Pons (tissue), 1 donor: ENCODE measurements around the gene AGAP2.

Source experiments
- DNase-seq: peaks from one replicate; pipeline ENCODE4 v3.0.0-alpha.2; 2016; ENCODE audit warnings: low spot score

AGAP2 gene

DNA sequence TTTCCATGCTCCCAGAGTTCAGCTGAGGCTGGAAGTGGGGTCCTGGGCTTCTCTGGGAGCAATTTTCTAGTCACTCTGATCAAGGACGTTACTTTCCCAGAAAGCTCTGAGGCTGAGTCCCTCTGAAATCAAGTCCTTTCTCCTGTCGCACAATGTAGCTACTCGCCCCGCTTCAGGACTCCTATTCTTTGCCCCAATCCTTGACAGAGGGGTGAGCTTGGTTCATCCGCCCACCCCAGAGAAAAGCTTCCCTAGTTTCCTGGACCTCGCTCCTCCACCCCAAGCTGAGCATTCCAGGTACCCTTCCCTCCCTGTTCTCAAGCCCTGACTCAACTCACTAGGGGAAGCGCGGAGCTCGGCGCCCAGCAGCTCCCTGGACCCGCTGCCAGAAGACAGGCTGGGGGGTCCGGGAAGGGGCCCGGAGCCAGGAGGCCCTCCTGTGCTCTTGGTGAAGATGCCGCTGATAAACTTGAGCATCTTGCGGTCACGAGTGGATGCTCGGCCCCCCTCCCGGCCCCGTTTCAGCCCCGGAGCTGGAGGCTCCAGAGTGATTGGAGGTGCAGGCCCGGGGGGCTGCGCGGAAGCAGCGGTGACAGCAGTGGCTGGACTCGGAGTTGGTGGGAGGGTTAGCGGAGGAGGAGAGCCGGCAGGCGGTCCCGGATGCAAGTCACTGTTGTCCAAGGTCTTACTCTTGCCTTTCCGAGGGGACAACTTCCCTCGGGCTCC lies 1.6 kb downstream of the AGAP2 start:
- DNase-seq = no peak

- no peak for DNase-seq
Measured at GRCh38 chr12:57735952-57736740, 2.4 kb downstream of the AGAP2 start.

DNA sequence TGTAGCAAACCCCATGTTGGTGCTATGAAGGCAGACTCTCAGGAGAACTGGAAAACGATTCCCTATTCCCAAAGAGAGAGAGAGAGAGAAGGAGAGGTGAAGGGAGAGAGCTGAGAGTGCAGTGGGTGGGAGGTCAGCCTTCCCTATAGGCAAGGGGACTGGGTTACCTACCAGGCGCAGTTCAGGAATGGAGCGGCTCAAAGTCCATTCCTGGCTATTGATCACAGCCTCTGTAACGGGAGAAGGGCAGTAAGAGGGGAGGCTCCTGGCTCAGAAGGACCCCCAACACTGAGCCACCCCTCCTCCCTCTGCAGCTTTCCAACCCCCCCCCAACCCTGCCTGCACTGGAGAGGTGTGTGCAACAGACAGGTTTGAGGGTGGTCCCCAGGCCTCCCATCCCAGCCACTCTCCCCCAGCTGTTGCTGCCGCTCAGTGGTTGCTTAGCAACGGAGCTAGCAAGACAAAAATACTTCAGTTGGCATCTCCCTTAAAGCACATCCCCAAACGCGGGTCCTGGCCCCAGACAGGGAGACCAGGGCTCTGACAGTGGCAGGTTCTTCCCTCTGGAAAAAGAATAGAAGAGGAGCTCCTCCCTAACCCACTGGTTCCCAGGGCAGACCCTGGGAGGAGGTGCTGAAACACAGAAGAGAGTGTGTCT lies 3.2 kb downstream of the AGAP2 start:
- DNase-seq = no peak

DNA sequence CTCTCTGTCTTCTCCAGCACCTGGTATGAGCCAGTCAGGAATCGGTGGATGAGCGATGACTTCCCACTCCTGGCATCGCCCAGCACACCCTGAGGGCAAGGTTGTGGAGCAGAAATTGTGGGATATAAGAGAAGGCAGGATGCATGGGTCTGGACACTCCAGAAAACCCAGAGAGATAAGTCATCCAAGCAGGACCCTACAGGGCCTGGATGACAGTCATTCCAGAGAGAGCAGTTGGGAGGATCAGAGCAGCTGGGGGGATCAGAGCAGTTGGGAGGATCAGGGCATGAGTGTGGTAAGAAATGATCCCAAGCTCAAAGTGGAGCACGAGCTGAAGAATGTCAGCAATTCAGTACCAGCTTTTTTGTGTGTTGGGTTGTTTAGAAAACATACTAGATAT lies 4.0 kb downstream of the AGAP2 start:
- no peak for DNase-seq

- no peak for DNase-seq
Measured at GRCh38 chr12:57733928-57734327, 4.6 kb downstream of the AGAP2 start.

- DNase-seq = no peak
Measured at GRCh38 chr12:57732726-57733593, 5.6 kb downstream of the AGAP2 start.

DNA sequence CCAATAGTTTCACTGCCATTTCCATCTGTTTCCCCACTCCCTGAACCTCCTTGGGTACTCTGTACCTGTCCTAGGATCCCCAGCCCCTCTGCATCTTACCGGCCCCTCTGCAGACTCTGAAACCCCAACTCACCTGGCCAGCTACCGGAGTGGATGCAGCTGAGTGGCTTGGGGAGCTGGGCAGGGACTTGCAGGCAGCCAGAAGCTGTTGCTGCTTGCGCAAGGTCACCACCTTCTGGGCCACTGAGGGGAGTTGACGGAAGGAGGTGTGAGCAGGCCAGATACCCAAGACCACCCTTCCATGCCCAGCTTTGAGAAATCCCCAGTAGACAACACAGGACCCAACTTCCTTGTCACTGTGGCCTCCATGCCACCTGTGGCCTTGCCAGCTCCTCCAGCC lies 6.3 kb downstream of the AGAP2 start:
- no peak for DNase-seq

DNA sequence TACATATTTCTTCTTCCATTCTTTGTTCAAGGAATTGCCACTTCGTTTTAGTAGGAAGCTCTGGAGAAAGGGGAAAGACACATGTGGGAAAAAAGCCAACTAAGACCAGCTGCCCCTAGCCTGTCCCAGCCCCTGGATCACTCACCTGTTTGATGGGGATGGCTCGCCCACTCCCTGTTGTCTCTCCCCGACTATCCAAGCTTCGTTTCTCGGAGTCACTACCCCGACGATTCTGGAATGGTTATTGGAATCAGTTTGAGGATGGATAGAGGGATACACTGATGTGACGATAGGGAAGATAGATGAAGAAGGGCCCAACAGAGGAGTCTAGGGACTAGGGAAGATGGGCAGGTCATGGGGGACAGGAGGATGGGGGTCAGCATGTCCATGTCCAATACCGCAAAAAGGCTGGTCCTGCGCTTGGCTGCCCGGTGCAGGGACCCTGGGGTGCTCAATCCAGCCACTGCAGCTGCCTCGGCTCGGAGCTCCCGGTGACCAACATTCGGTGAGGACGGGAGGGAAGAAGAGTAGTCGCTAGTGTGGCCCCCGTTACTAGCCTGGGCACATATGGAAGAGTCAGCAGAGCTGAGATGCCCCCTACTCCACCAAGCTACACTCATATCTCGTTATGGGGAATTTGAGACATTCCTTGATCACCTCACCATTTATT lies 7.0 kb downstream of the AGAP2 start:
- no peak for DNase-seq

- DNase-seq = no peak
Measured at GRCh38 chr12:57730336-57731067, 8.0 kb downstream of the AGAP2 start.

DNA sequence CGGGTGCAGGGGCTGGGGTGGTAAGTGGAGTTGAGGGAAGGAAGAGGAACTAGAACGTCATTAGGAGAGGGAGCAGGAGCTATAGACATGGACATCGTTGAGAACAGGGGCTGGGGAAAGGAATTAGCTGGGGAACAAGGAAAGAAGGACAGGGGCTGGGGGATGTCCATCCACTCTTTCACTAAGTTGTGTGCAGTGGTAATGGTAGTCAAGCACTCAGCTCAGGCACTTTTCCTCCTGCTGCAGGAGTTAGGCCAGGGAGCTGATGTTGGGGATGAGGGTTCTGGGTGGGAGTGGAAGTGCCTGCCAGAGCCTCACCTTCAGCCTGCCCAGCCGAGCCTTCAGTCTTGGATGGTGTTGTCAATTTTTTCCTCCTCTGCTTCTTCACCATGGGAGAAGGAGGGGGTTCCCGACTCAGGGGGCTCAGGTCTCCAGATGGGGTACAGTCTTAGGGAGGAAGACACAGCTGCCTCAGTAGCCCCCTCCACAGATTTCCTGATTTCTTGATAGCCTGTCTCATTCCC lies 9.2 kb downstream of the AGAP2 start:
- DNase-seq = no peak

DNA sequence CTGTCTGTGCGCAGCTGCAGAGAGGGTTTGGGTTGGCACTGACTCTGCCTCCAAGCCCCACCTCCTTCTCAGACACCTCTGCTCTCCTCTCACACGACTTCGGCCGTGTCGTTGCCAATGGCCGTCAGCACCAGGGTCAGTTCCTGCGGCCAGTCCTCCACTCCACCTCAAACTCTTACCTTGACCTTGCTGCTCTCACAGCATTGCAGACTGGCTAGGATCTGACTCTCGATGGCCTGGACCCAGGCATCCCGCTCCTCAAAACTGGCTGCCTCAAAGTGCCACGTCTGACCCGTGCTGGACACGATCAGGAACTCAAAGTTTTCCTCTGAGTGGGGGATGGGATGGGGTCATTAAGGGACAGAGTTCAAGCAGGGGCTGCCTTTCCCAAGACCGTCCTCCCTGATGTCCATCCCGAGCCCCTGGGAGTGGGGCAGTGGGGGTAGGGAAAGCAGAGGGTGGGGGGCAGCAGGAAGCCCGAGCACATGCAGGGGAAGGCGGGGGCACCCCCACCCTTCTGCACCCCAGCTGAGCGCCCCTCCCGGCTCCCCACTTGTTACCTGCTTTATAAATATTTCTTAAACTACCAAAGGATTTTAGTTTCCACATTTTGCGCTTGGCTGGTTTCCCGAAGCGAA lies 10.7 kb downstream of the AGAP2 start:
- DNase-seq = no peak

- DNase-seq = no peak
Measured at GRCh38 chr12:57726884-57727757, 11.4 kb downstream of the AGAP2 start.

DNA sequence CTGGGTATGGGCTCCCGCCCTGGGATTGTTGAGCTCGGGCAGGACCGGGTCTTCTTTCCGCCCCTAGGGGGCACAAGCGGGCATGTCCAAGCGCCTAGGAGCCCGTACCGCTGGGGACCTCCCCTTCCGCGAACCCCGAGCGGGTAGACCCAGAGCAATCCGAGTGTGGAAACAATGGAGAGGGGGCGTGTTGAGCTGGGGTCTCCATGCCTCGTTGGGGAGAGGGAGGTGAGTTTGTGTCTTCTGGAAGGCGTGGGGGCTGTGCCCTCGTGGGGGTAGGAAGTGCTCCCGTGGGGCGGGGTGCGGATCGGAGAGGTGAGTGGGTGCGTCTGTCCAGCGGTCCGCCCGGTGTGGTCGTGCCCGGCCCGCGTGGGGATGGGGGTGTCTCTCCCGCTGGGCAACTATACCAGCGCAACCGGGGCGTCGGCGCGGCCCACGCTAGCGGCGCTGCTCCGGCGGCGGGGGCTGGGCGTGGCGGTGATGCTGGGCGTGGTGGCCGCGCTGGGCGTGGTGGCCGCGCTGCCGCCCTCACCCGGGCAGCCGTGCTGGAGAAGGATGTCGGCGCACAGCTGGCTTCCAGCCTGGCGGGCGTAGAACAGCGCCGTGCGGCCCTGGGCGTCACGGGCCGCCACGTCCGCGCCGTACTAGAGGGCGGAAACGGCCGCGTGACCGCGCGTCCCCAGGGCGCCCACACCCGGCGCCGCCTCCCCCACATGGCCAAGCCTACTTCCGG lies 12.2 kb downstream of the AGAP2 start:
- peak; percentile 43 for DNase-seq

- no peak for DNase-seq
Measured at GRCh38 chr12:57725851-57726150, 12.7 kb downstream of the AGAP2 start.

DNA sequence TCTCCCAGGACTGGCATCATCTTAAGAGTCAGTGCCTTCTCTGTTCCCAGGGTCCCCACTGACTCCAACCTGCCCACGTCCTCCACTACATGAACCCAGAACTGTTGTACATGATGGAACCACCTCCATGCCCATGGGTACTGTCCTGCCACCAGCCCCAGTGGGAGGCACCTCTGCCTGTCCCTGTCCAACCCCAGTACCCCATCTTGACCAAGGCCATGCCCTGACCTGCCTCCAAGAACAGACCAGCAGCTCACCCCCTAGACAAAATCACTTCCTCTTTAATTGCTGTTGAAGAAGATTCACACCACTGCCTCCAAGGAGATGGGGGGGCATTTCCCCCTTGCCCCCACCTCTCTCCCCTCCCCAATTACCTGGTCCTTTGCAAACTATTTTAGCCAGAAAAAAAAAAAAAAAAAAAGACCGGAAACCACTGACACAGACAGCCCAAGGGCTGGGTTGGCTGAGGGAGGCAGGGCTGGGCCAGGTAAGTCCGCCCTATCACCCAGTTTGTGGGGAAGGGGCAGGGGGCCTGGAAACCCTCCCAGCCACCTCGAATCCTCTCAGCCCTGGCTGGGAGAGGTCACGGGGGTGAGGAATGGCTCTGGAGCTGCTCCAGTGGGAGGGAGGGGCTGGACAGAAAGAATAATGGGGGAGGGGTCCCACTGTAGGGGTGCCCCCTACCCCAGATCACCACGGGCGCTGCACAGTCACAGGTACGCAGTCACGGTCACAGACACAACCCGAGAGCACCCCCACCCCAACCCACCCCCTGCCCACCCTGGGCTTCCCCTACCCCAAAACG lies 13.4 kb downstream of the AGAP2 start:
- no peak for DNase-seq

GRCh38 chr12:57724003-57724935 lies 14.3 kb downstream of the AGAP2 start:
- no peak for DNase-seq

DNA sequence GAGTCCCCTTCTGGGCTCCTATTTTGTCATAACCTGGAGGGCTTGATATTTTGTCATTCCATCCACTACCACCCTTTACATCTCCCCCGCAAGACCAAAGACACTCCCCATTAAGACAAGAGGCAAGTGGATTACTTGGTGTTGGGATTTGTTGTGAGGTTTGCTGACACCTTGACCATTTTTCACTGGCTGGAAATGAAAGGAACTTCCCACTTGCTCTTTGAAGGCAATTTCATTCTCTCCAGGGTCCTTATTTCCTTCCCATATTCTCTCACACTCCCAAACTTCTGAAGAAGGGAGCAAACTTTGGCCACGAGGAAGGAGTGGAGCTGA lies 14.9 kb downstream of the AGAP2 start:
- no peak for DNase-seq
